ENCODE data around the gene LEFTY2.

- TF ChIP-seq CTCF (conservative IDR thresholded peaks at IDR 0.05; ENCODE audit: low read depth, low read length) (no peak), BHLHE40 (IDR thresholded peaks at IDR 0.05; ENCODE audit: low read depth, low read length) (no peak), POLR2A (IDR thresholded peaks at IDR 0.05; ENCODE audit: low read depth, low read length) (no peak), MAFK (IDR thresholded peaks at IDR 0.05; ENCODE audit: low read depth, low read length) (no peak), RFX5 (IDR thresholded peaks at IDR 0.05; ENCODE audit: low read depth, low read length) (no peak), RAD21 (IDR thresholded peaks at IDR 0.05; ENCODE audit: low read length) (no peak)
Measured at GRCh38 chr1:225946803-225947202, 5.8 kb upstream of the LEFTY2 start.
